ENCODE measurements around the gene CCDC154. TPM values are rescaled to one million over a fixed set of nuclear protein-coding genes. Genes with fewer than 3 reads are reported as not detected.
"Not testable (repeated sequence)": the region's sequence is repeated elsewhere in the genome, so short reads cannot be mapped to it uniquely, and the experiment has no call there.

Gene CCDC154
- total RNA-seq, 2 donors from 2014 or later: 0.63 to 0.81 TPM

- Histone ChIP-seq H3K4me3 (no peak overlapping the region), H3K27me3 (replicated peaks; ENCODE audit: insufficient read depth) (no peaks in the 10 kb centered on the region), H3K27ac (no peak overlapping the region), H3K36me3 (no peaks in the 10 kb centered on the region), H3K9me3 (no peaks in the 10 kb centered on the region), H3K4me1 (ENCODE audit: control insufficient read depth in 1 of 2, low read depth in 2 of 2) (peaks cover 12 to 24% of the 10 kb centered on the region in 2 donors)
- TF ChIP-seq, protein P1, sequence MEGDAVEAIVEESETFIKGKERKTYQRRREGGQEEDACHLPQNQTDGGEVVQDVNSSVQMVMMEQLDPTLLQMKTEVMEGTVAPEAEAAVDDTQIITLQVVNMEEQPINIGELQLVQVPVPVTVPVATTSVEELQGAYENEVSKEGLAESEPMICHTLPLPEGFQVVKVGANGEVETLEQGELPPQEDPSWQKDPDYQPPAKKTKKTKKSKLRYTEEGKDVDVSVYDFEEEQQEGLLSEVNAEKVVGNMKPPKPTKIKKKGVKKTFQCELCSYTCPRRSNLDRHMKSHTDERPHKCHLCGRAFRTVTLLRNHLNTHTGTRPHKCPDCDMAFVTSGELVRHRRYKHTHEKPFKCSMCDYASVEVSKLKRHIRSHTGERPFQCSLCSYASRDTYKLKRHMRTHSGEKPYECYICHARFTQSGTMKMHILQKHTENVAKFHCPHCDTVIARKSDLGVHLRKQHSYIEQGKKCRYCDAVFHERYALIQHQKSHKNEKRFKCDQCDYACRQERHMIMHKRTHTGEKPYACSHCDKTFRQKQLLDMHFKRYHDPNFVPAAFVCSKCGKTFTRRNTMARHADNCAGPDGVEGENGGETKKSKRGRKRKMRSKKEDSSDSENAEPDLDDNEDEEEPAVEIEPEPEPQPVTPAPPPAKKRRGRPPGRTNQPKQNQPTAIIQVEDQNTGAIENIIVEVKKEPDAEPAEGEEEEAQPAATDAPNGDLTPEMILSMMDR (IDR thresholded peaks at IDR 0.05): no peak
- ATAC-seq (ENCODE audit: insufficient number of reproducible peaks, low FRiP score, low read depth) (no peak), DNase-seq (ENCODE audit: low spot score) (no peak)
Measured at GRCh38 chr16:1471569-1472194, 27.3 kb upstream of the CCDC154 start.

DNA sequence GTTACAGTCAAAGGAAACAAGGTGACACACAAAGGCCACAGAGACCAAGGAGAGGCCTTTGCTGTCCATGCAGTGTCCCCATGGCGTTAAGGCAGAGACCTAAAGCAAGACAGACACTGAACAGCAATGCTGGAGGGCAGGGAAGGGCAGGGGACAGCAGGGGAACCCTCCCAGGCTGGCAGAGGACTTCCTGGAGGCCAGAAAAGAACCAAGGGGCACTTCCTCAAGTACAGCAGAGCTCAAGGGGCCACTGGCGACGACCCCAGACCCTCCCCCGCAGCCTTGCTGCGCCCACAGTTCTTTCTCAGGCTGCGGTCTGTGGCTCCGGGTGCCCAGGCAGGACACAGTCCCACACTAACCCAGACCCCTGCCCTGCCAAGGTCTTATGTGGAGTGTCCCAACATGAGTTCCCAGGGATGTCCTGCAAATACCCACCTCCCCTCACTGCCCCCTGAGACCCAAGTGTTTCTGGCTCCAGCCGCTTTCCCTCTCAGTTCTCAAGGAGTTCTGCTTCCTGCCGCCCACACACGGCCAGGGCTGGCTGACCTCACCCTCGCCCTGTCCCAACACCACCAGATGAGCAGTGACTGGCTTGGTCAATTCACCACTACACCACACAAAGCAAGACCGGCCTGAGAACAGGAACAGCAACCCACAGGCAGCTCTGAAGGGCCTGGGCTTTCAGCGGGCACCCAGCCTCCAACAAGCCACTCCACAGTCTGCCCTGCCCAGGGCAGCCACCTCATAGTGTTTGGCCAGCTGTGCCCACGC lies 26.3 kb upstream of the CCDC154 start:
- no peak for ATAC-seq (ENCODE audit: insufficient number of reproducible peaks, low FRiP score, low read depth)
- Histone ChIP-seq H3K27ac (peak overlapping the region in 1 of 2 donors; percentile 0), H3K27me3 (replicated peaks; ENCODE audit: insufficient read depth) (no peaks in the 10 kb centered on the region), H3K4me3 (no peak overlapping the region), H3K9me3 (no peaks in the 10 kb centered on the region), H3K4me1 (ENCODE audit: control insufficient read depth in 1 of 2, low read depth in 2 of 2) (peaks cover 12 to 20% of the 10 kb centered on the region in 2 donors), H3K36me3 (no peaks in the 10 kb centered on the region)
- DNase-seq (ENCODE audit: low spot score): no peak
- TF ChIP-seq, protein P1 (IDR thresholded peaks at IDR 0.05): no peak

GRCh38 chr16:1469693-1470201 lies 25.4 kb upstream of the CCDC154 start:
- no peak for ATAC-seq (ENCODE audit: insufficient number of reproducible peaks, low FRiP score, low read depth)
- H3K27ac ChIP-seq: no peak overlapping the region
- no peaks in the 10 kb centered on the region for H3K9me3 ChIP-seq
- H3K27me3 ChIP-seq (replicated peaks; ENCODE audit: insufficient read depth): no peaks in the 10 kb centered on the region
- no peak for DNase-seq (ENCODE audit: low spot score)
- H3K4me3 ChIP-seq: no peak overlapping the region
- H3K36me3 ChIP-seq: no peaks in the 10 kb centered on the region
- H3K4me1 ChIP-seq (ENCODE audit: control insufficient read depth in 1 of 2, low read depth in 2 of 2): peaks cover 12 to 16% of the 10 kb centered on the region in 2 donors
- TF ChIP-seq, protein P1 (IDR thresholded peaks at IDR 0.05): no peak

DNA sequence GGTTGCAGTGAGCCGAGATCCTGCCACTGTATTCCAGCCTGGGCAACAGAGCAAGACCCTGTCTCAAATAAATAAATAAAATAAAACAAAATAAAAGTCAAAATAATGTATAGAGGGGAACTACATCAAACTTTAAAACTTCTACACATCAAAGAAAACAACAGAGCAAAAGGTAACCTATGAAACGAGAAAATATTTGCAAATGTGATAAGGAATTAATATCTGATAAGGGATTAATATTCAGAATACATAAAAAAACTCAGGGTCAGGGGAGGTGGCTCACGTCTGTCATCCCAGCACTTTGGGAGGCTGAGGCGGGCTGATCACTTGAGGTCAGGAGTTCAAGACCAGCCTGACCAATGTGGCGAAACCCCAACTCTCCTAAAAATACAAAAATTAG lies 24.8 kb upstream of the CCDC154 start:
- not testable (repeated sequence) for H3K4me3 ChIP-seq; H3K27me3 ChIP-seq (replicated peaks; ENCODE audit: insufficient read depth); H3K36me3 ChIP-seq; DNase-seq (ENCODE audit: low spot score); ATAC-seq (ENCODE audit: insufficient number of reproducible peaks, low FRiP score, low read depth); H3K9me3 ChIP-seq; H3K27ac ChIP-seq
- peaks cover 10 to 14% of the 10 kb centered on the region in 2 donors for H3K4me1 ChIP-seq (ENCODE audit: control insufficient read depth in 1 of 2, low read depth in 2 of 2)

DNA sequence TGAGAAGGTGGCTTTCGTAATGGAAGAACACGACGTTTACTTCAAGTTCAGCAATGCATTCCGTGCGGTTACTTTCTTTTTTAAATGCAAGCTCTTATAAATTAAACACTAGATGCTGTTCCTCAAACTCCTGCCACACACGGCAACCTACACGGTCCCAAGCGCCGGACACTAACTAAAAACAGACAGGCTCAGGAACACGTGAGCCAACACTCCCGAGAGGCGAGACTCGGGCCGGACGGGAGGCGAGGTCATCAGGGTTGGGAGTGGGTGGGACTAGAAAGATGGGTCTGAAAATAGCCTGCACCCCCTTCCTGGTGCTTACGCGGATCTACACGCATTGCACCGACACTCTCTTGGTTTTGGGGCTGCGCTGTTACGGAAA lies 24.1 kb upstream of the CCDC154 start:
- DNase-seq (ENCODE audit: low spot score): no peak
- TF ChIP-seq, protein P1 (IDR thresholded peaks at IDR 0.05): no peak

More for the DNA sequence above, 24.1 kb upstream of the CCDC154 start:
- no peak for ATAC-seq (ENCODE audit: insufficient number of reproducible peaks, low FRiP score, low read depth)
- Histone ChIP-seq H3K4me3 (no peak overlapping the region), H3K4me1 (ENCODE audit: control insufficient read depth in 1 of 2, low read depth in 2 of 2) (peaks cover 3 to 7% of the 10 kb centered on the region in 2 donors), H3K27me3 (replicated peaks; ENCODE audit: insufficient read depth) (no peaks in the 10 kb centered on the region), H3K9me3 (no peaks in the 10 kb centered on the region), H3K36me3 (no peaks in the 10 kb centered on the region), H3K27ac (no peak overlapping the region)

All from thoracic aorta (tissue), 2 donors.